ENCODE measurements around the gene DYSF.

DNA sequence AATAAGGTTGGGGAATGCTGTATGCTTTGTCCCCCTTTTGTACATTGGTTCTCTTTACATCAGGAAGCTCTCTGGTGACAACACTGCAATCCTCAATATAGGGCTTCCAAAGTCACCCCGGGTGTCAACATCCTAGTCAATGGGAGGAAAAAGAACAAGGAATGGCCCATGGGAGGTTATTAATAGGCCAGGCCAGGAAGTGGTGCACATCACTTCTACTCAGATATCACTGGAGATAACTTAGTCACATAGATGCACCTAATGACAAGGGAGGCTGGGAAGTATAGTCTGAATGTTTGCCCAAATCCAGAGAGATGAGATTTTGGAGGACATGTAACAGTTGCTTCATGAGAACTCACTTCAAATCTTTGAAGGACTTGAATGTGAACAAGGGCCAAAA is 274.7 kb downstream of the DYSF start:
- TF ChIP-seq BHLHE40 (IDR thresholded peaks at IDR 0.05; ENCODE audit: borderline replicate concordance), result no peak
- no peak for TF ChIP-seq FOXM1 (IDR thresholded peaks at IDR 0.05; ENCODE audit: borderline replicate concordance)
- TF ChIP-seq FOXA1 (IDR thresholded peaks at IDR 0.05), result no peak
- TF ChIP-seq SUZ12 (IDR thresholded peaks at IDR 0.05), result no peak
- no peak for TF ChIP-seq FOXK2 (IDR thresholded peaks at IDR 0.05)
- TF ChIP-seq ZNF384 (IDR thresholded peaks at IDR 0.05), result no peak
- no peak for TF ChIP-seq TARDBP (IDR thresholded peaks at IDR 0.05)
- TF ChIP-seq ELF4 (IDR thresholded peaks at IDR 0.05), result no peak
- TF ChIP-seq L3MBTL2 (conservative IDR thresholded peaks at IDR 0.05), result no peak
- TF ChIP-seq SP1 (IDR thresholded peaks at IDR 0.05), result no peak
- TF ChIP-seq CTBP1 (IDR thresholded peaks at IDR 0.05; ENCODE audit: borderline replicate concordance), result no peak
- TF ChIP-seq HDGF (IDR thresholded peaks at IDR 0.05; ENCODE audit: borderline replicate concordance), result no peak
- TF ChIP-seq NFRKB (IDR thresholded peaks at IDR 0.05), result no peak
- TF ChIP-seq ARNT (IDR thresholded peaks at IDR 0.05), result no peak
